ENCODE results near the gene SSBP1.

- TF ChIP-seq E2F4 (CRISPR knock-in tag; IDR thresholded peaks at IDR 0.05; ENCODE audit: borderline replicate concordance, low read depth): no peak
- no peak for TF ChIP-seq SP1 (CRISPR knock-in tag; conservative IDR thresholded peaks at IDR 0.05)
- no peak for TF ChIP-seq ZNF121 (CRISPR knock-in tag; IDR thresholded peaks at IDR 0.05)
- TF ChIP-seq ZNF512 (CRISPR knock-in tag; IDR thresholded peaks at IDR 0.05; ENCODE audit: borderline replicate concordance): no peak
- no peak for TF ChIP-seq AFF4 (CRISPR knock-in tag; IDR thresholded peaks at IDR 0.05; ENCODE audit: borderline replicate concordance)
- no peak for TF ChIP-seq NR1H2 (CRISPR knock-in tag; IDR thresholded peaks at IDR 0.05)
- TF ChIP-seq FOXJ3 (CRISPR knock-in tag; IDR thresholded peaks at IDR 0.05; ENCODE audit: borderline replicate concordance): no peak
- TF ChIP-seq CTCF (IDR thresholded peaks at IDR 0.05): peak; percentile 47
- TF ChIP-seq GABPB1 (CRISPR knock-in tag; IDR thresholded peaks at IDR 0.05): no peak
- TF ChIP-seq TP53 (CRISPR knock-in tag; IDR thresholded peaks at IDR 0.05): no peak
- no peak for TF ChIP-seq E2F5 (CRISPR knock-in tag; IDR thresholded peaks at IDR 0.05)
- no peak for TF ChIP-seq ATF2 (CRISPR knock-in tag; IDR thresholded peaks at IDR 0.05; ENCODE audit: borderline replicate concordance, low read depth)
These were observed 16.8 kb downstream of the SSBP1 start for GRCh38 chr7:141754939-141755338.

Measured in WTC11 (cell line).